ENCODE data around the gene SP7.
"Not testable (repeated sequence)": the region's sequence is repeated elsewhere in the genome, so short reads cannot be mapped to it uniquely, and the experiment has no call there.

Gene SP7

GRCh38 chr12:53345486-53346188 lies 9.5 kb upstream of the SP7 start:
- DNase-seq, result no peak

- peak; percentile 35 to 72 (median 58) for DNase-seq
Observed at GRCh38 chr12:53344824-53345485, 8.8 kb upstream of the SP7 start.

GRCh38 chr12:53344487-53344823 lies 8.3 kb upstream of the SP7 start:
- no peak for DNase-seq

GRCh38 chr12:53343969-53344368 lies 7.8 kb upstream of the SP7 start:
- no peak for DNase-seq

GRCh38 chr12:53343449-53343848 lies 7.3 kb upstream of the SP7 start:
- DNase-seq, result no peak

GRCh38 chr12:53340398-53340797 lies 4.2 kb upstream of the SP7 start:
- no peak for DNase-seq

- DNase-seq, result no peak
Observed at GRCh38 chr12:53338916-53339315, 2.8 kb upstream of the SP7 start.

- no peak for DNase-seq
Observed at GRCh38 chr12:53338017-53338416, 1.9 kb upstream of the SP7 start.

- DNase-seq, result no peak
Observed at GRCh38 chr12:53334822-53335221, 1.3 kb downstream of the SP7 start.

GRCh38 chr12:53333845-53334244 lies 2.3 kb downstream of the SP7 start:
- DNase-seq, result no peak

- no peak for DNase-seq
Observed at GRCh38 chr12:53333289-53333688, 2.9 kb downstream of the SP7 start.

- no peak for DNase-seq
Observed at GRCh38 chr12:53332744-53333143, 3.4 kb downstream of the SP7 start.

GRCh38 chr12:53332339-53332738 lies 3.8 kb downstream of the SP7 start:
- not testable (repeated sequence) for DNase-seq

- no peak for DNase-seq
Observed at GRCh38 chr12:53330671-53331070, 5.5 kb downstream of the SP7 start.

- no peak for DNase-seq
Observed at GRCh38 chr12:53328043-53328435, 8.1 kb downstream of the SP7 start.

- DNase-seq, result no peak
Observed at GRCh38 chr12:53327435-53328042, 8.6 kb downstream of the SP7 start.

GRCh38 chr12:53326460-53327185 lies 9.5 kb downstream of the SP7 start:
- DNase-seq, result no peak

GRCh38 chr12:53325511-53326061 lies 10.6 kb downstream of the SP7 start:
- no peak for DNase-seq

- peak; percentile 69 to 93 (median 76) for DNase-seq
Observed at GRCh38 chr12:53324779-53325510, 11.2 kb downstream of the SP7 start.

- DNase-seq, result peak in 4 of 5 donors; percentile 31 to 77 (median 38)
Observed at GRCh38 chr12:53324113-53324778, 11.9 kb downstream of the SP7 start.

GRCh38 chr12:53320352-53321195 lies 15.6 kb downstream of the SP7 start:
- no peak for DNase-seq
